Measurements from ENCODE around the gene STX11.
A peak's percentile ranks its signal among the peaks of the same experiment; 100 is the strongest.
"Not testable (repeated sequence)": the region's sequence is repeated elsewhere in the genome, so short reads cannot be mapped to it uniquely, and the experiment has no call there.

The STX11 gene

DNA sequence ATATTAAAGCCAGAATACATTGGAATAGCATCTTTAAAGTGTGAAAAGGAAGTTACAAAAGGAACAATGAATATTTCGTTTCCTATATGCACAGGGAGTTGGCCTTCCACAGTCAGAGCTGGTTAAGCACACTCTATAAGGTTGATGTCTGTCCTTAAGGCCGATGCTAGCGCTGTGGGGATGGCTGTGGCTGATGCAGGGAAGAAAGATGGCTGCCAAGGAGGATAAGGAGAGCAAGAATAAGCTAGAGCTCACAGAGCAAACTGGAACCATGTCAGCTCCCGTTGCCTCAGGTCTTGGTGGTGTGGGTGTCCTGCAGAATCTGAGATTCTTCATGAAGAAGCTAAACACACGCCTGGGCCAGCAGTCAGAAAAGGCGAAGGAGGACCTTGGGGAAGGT, 20.8 kb upstream of the STX11 start:
- DNase-seq (ENCODE audit: low read depth): no peak
- TF ChIP-seq, protein P1, sequence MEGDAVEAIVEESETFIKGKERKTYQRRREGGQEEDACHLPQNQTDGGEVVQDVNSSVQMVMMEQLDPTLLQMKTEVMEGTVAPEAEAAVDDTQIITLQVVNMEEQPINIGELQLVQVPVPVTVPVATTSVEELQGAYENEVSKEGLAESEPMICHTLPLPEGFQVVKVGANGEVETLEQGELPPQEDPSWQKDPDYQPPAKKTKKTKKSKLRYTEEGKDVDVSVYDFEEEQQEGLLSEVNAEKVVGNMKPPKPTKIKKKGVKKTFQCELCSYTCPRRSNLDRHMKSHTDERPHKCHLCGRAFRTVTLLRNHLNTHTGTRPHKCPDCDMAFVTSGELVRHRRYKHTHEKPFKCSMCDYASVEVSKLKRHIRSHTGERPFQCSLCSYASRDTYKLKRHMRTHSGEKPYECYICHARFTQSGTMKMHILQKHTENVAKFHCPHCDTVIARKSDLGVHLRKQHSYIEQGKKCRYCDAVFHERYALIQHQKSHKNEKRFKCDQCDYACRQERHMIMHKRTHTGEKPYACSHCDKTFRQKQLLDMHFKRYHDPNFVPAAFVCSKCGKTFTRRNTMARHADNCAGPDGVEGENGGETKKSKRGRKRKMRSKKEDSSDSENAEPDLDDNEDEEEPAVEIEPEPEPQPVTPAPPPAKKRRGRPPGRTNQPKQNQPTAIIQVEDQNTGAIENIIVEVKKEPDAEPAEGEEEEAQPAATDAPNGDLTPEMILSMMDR (conservative IDR thresholded peaks at IDR 0.05; ENCODE audit: low read depth, low read length): no peak
- H3K4me3 ChIP-seq (ENCODE audit: low read depth, low read length): no peak overlapping the region

- no peak overlapping the region for H3K4me3 ChIP-seq (ENCODE audit: low read depth, low read length)
- TF ChIP-seq, protein P1 (conservative IDR thresholded peaks at IDR 0.05; ENCODE audit: low read depth, low read length): no peak
- peak; percentile 67 for DNase-seq (ENCODE audit: low read depth)
Measured at GRCh38 chr6:144131248-144131709, 19.0 kb upstream of the STX11 start.

- H3K4me3 ChIP-seq (ENCODE audit: low read depth, low read length); DNase-seq (ENCODE audit: low read depth): not testable (repeated sequence)
Measured at GRCh38 chr6:144132167-144132690, 18.1 kb upstream of the STX11 start.

DNA sequence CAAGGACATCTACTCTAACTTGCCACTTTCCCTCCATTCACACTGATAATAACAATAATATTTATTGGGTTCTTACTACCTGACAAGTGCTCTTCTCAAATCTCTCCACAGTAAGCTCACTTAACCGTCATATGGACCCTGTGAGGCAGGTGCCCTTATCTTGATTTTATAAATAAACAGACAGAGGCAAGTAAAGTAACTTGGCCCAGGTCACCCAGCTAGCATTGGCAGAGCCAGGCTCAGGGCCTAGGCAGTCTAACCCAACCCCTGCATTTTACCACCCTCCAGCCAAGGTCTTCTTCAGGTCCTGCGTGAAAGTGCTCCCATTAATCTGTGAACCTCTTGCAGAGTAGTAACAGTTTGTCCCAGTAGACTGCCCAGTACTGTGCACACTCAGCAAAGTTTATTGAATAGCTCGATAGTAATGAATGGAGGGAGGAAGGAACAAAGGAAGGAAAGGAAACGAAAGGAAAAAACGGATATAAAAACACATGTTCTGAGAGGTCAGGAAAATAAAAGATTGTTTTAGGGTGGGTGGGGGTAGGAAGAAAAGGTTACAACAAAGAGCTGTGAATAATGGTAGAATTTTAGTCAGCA, 17.0 kb upstream of the STX11 start:
- DNase-seq (ENCODE audit: low read depth): no peak
- no peak overlapping the region for H3K4me3 ChIP-seq (ENCODE audit: low read depth, low read length)
- TF ChIP-seq, protein P1 (conservative IDR thresholded peaks at IDR 0.05; ENCODE audit: low read depth, low read length): no peak

DNA sequence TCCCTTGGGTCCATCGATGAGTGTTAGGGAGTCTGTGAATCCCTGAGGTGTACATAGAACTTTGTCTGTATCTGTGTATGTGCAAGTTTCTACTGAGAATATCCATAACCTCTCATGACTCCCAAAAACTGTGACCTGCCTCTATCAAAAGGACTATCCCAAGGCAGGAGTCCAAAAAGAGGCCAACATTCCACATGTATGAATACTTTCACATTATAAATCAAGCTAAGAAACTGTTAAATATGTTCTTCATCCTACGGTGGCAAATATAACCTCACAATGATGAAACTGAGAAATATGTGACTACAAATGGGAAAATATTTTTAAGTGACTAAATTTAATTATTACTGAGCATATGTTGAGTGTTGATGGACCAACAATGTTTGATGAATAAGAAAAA, 16.1 kb upstream of the STX11 start:
- DNase-seq (ENCODE audit: low read depth): no peak
- TF ChIP-seq, protein P1 (conservative IDR thresholded peaks at IDR 0.05; ENCODE audit: low read depth, low read length): no peak
- H3K4me3 ChIP-seq (ENCODE audit: low read depth, low read length): no peak overlapping the region

- TF ChIP-seq, protein P1 (conservative IDR thresholded peaks at IDR 0.05; ENCODE audit: low read depth, low read length): no peak
- no peak for DNase-seq (ENCODE audit: low read depth)
- no peak overlapping the region for H3K4me3 ChIP-seq (ENCODE audit: low read depth, low read length)
Measured at GRCh38 chr6:144134737-144135136, 15.6 kb upstream of the STX11 start.

GRCh38 chr6:144138542-144138941, 11.8 kb upstream of the STX11 start:
- DNase-seq (ENCODE audit: low read depth): no peak
- no peak overlapping the region for H3K4me3 ChIP-seq (ENCODE audit: low read depth, low read length)
- TF ChIP-seq, protein P1 (conservative IDR thresholded peaks at IDR 0.05; ENCODE audit: low read depth, low read length): no peak

Measured in choroid plexus epithelial cell (primary cell).